Umbilical cord (tissue), 2 donors: Measurements from ENCODE around the gene TPX2. TPM values are rescaled to one million over a fixed set of nuclear protein-coding genes. Genes with fewer than 3 reads are reported as not detected.

Experiments used
- DNase-seq: peaks from one replicate; pipeline ENCODE4 v3.0.0-alpha.2; 2015; ENCODE audit warnings: low spot score
- total RNA-seq: library from RNA; depleted of rRNA; stranded (reverse); fragments of >200 nt; gene quantifications from one replicate; pipeline ENCODE4 v1.2.3, GENCODE V29; 2014; ENCODE audit warnings: low replicate concordance; ENCODE audit not compliant: insufficient read depth

TPX2 gene
- total RNA-seq, 1 donor from 2014 or later = 5.3 TPM

DNA sequence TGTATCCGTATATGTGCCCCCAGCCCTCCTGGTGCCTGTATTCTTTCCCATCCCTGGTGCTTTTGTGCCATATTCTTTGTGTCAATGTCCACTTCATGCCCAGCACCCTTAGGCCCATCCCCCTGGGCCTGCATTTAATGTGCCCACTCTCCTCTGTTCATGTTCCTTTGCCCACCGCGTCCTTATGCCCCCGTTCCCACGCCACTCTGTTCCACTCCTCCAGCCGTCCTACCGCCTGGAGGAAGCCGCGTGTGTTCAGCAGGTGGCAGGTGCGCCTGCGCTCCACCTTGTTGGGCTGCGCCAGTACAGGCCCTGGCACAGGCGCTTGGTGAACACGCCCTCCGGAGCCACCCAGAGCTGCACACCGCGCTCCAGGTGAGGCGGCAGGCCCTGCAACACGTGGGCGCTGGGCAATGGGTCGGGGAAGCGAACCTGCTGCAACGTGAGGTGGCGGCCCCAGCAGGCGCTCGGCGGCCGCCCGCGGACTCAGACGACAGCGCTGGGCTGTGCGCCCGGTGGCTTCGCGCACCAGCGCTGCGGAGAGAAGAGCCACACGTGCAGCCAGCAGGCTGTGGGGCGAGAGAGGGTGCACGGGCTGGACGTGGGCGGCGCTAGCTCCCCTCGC, 110.3 kb downstream of the TPX2 start:
- no peak for DNase-seq

Other genes with a start within 250 kb of the TPX2 start
- 42.1 TPM for gene HM13, start 224.8 kb upstream of the TPX2 start, total RNA-seq
- gene ID1, start 134.0 kb upstream of the TPX2 start, total RNA-seq = 224 TPM
- 7.9 TPM for gene COX4I2, start 101.4 kb upstream of the TPX2 start, total RNA-seq
- gene BCL2L1, start 16.4 kb upstream of the TPX2 start, total RNA-seq = 37.8 TPM
- 0.72 TPM for gene MYLK2, start 80.1 kb downstream of the TPX2 start, total RNA-seq
- 0.72 TPM for gene FOXS1, start 106.3 kb downstream of the TPX2 start, total RNA-seq
- gene DUSP15, start 131.2 kb downstream of the TPX2 start, total RNA-seq = 6.0 TPM
- 5.8 TPM for gene TTLL9, start 131.3 kb downstream of the TPX2 start, total RNA-seq
- 1.2 TPM for gene PDRG1, start 212.8 kb downstream of the TPX2 start, total RNA-seq
- gene XKR7, start 228.9 kb downstream of the TPX2 start, total RNA-seq = 0.48 TPM